ENCODE data around the gene TNPO2. TPM values are rescaled to one million over a fixed set of nuclear protein-coding genes. Genes with fewer than 3 reads are reported as not detected.

The TNPO2 gene
- total RNA-seq, 1 donor from 2014 or later, result 85.7 TPM

Small RNAs within 50 kb of the gene (small RNA-seq; reads per million reads assigned to genes)
- 1,029 reads per million, percentile 99 among the genes with 10 or more reads in this experiment for gene SNORD41

Other genes starting within 250 kb of the TNPO2 start
- gene ZNF709, start 239.1 kb downstream of the TNPO2 start, total RNA-seq, result 3.7 TPM
- gene ZNF564, start 172.4 kb downstream of the TNPO2 start, total RNA-seq, result 12.0 TPM
- gene ZNF490, start 113.1 kb downstream of the TNPO2 start, total RNA-seq, result 4.9 TPM
- 17.9 TPM for gene ZNF791, start 113.0 kb downstream of the TNPO2 start, total RNA-seq
- 49.1 TPM for gene MAN2B1, start 57.2 kb downstream of the TNPO2 start, total RNA-seq
- 8.3 TPM for gene WDR83, start 57.1 kb downstream of the TNPO2 start, total RNA-seq
- gene DHPS, start 42.1 kb downstream of the TNPO2 start, total RNA-seq, result 119 TPM
- not detected for gene GNG14, start 35.9 kb downstream of the TNPO2 start, total RNA-seq
- gene FBXW9, start 27.3 kb downstream of the TNPO2 start, total RNA-seq, result 5.6 TPM
- gene TRIR, start 10.8 kb upstream of the TNPO2 start, total RNA-seq, result 227 TPM
- 59.9 TPM for gene GET3, start 13.6 kb upstream of the TNPO2 start, total RNA-seq
- 1.2 TPM for gene BEST2, start 27.9 kb upstream of the TNPO2 start, total RNA-seq
- gene HOOK2, start 51.6 kb upstream of the TNPO2 start, total RNA-seq, result 65.6 TPM
- 1,161 TPM for gene JUNB, start 67.6 kb upstream of the TNPO2 start, total RNA-seq
- 190 TPM for gene PRDX2, start 77.9 kb upstream of the TNPO2 start, total RNA-seq
- not detected for gene THSD8, start 78.1 kb upstream of the TNPO2 start, total RNA-seq
- 10.8 TPM for gene RNASEH2A, start 82.7 kb upstream of the TNPO2 start, total RNA-seq
- 8.8 TPM for gene RTBDN, start 110.6 kb upstream of the TNPO2 start, total RNA-seq
- 1.2 TPM for gene MAST1, start 114.6 kb upstream of the TNPO2 start, total RNA-seq
- 23.6 TPM for gene DNASE2, start 157.5 kb upstream of the TNPO2 start, total RNA-seq
- gene KLF1, start 163.3 kb upstream of the TNPO2 start, total RNA-seq, result not detected
- 23.6 TPM for gene GCDH, start 167.2 kb upstream of the TNPO2 start, total RNA-seq
- gene SYCE2, start 195.4 kb upstream of the TNPO2 start, total RNA-seq, result not detected
- gene FARSA, start 209.8 kb upstream of the TNPO2 start, total RNA-seq, result 44.2 TPM
- gene CALR, start 214.7 kb upstream of the TNPO2 start, total RNA-seq, result 303 TPM
- gene RAD23A, start 221.9 kb upstream of the TNPO2 start, total RNA-seq, result 85.9 TPM
- gene GADD45GIP1, start 233.3 kb upstream of the TNPO2 start, total RNA-seq, result 80.3 TPM
- gene DAND5, start 245.6 kb upstream of the TNPO2 start, total RNA-seq, result not detected